Esophagus muscularis mucosa (tissue), 4 donors: Measurements from ENCODE around the gene RHBDD2. TPM values are rescaled to one million over a fixed set of nuclear protein-coding genes. Genes with fewer than 3 reads are reported as not detected.
A peak's percentile ranks its signal among the peaks of the same experiment; 100 is the strongest.

Source experiments
- DNase-seq: peaks from one replicate; pipeline ENCODE4 v3.0.0-alpha.2; 2017; ENCODE audit errors: extremely low spot score
- H3K27ac ChIP-seq, 4 donors: fragments of 200-600 bp; sonication (generic); replicated peaks in 1 of 4; 1 replicate in 3 of 4; 2 replicates in 1 of 4; pipeline ENCODE4 v1.5.1; 2016 to 2019; ENCODE audit warnings: mild to moderate bottlenecking in 1 of 4
- H3K27me3 ChIP-seq, 4 donors: fragments of 200-600 bp; sonication (generic); one replicate each; pipeline versions ENCODE4 v1.5.1 to v1.6.0; 2016 to 2019
- H3K36me3 ChIP-seq, 4 donors: fragments of 200-600 bp; sonication (generic); one replicate each; pipeline ENCODE4 v1.5.1; 2016 to 2019
- H3K4me1 ChIP-seq, 4 donors: fragments of 200-600 bp; sonication (generic); one replicate each; pipeline ENCODE4 v1.5.1; 2016 to 2019
- H3K4me3 ChIP-seq, 4 donors: fragments of 200-600 bp; sonication (generic); 1 replicate in 2 of 4; 2 replicates in 2 of 4; pipeline ENCODE4 v1.5.1; 2016 to 2019; ENCODE audit warnings: mild to moderate bottlenecking in 4 of 4, moderate library complexity in 1 of 4
- H3K9me3 ChIP-seq, 4 donors: fragments of 200-600 bp; sonication (generic); 1 replicate in 3 of 4; 2 replicates in 1 of 4; pipeline ENCODE4 v1.5.1; 2016 to 2019
- CTCF ChIP-seq, 3 experiments: fragments of 200-600 bp in 2 of 3; fragments of 450-650 bp in 1 of 3; sonication (generic) in 2 of 3; IDR thresholded peaks; one replicate each; pipeline ENCODE4 v1.5.1; 2017 to 2019; ENCODE audit warnings: antibody characterized with exemption in 3 of 3, mild to moderate bottlenecking in 2 of 3, moderate library complexity in 1 of 3
- EP300 ChIP-seq: sonication (generic); formaldehyde crosslinking; IDR thresholded peaks from one replicate; pipeline ENCODE4 v1.6.1; 2017; ENCODE audit warnings: antibody characterized with exemption
- POLR2A ChIP-seq: fragments of 450-650 bp; IDR thresholded peaks from one replicate; pipeline ENCODE4 v1.6.1; 2017; ENCODE audit warnings: antibody characterized with exemption, moderate library complexity, mild to moderate bottlenecking, low read depth
- POLR2AphosphoS5 ChIP-seq, 2 donors: sonication (generic); formaldehyde crosslinking; IDR thresholded peaks; one replicate each; pipeline ENCODE4 v1.6.1; 2017; ENCODE audit warnings: antibody characterized with exemption in 2 of 2
- WGBS: methylation state at CpG from one replicate; pipeline ENCODE4 v1.1.5; 2018; 5-methylcytosine and 5-hydroxymethylcytosine counted together
- intact Hi-C: fragments of 100-400 bp; cut with DNase I; formaldehyde crosslinking; loops from one replicate; pipeline ENCODE4 v1.15.1; 2023
- total RNA-seq, 4 donors: library from RNA; depleted of rRNA; stranded (reverse); fragments of >200 nt; gene quantifications; one replicate each; pipeline versions ENCODE4 v1.1.0 to v1.2.1, GENCODE V29; 2016

Gene RHBDD2
- total RNA-seq, 4 donors from 2014 or later, result 19.1 to 40.2 (median 32.6) TPM

GRCh38 chr7:75866489-75867389 is 12.1 kb upstream of the RHBDD2 start:
- Histone ChIP-seq H3K27me3 (peaks cover 0 to 9% (median 0%) of the 10 kb centered on the region in 4 donors), H3K9me3 (no peaks in the 10 kb centered on the region), H3K36me3 (no peaks in the 10 kb centered on the region), H3K27ac (no peak overlapping the region), H3K4me1 (peaks cover 6 to 10% (median 9%) of the 10 kb centered on the region in 4 donors), H3K4me3 (no peak overlapping the region)
- WGBS, result 40% methylated on average over 16 of the region's 19 CpGs
- intact Hi-C loops, result loop anchor here (2.0 kb wide), 1 partner anchor 154 kb away; no protein-coding TSS in a partner anchor
- DNase-seq, result no peak
- no peak for TF ChIP-seq POLR2A
- TF ChIP-seq EP300, result no peak
- peak; percentile 83 to 93 (median 90) for TF ChIP-seq CTCF (IDR thresholded peaks at IDR 0.05)
- TF ChIP-seq POLR2AphosphoS5 (IDR thresholded peaks at IDR 0.05), result peak in 1 of 2 donors; percentile 38

GRCh38 chr7:75867390-75867717 is 11.5 kb upstream of the RHBDD2 start:
- intact Hi-C loops, result loop anchor here (2.0 kb wide), 1 partner anchor 153 kb away; no protein-coding TSS in a partner anchor
- no peak overlapping the region for H3K4me3 ChIP-seq
- 82% methylated on average over 4 of the region's 4 CpGs for whole genome bisulfite sequencing
- no peak for DNase-seq
- no peak overlapping the region for H3K27ac ChIP-seq
- peaks cover 6 to 16% (median 13%) of the 10 kb centered on the region in 4 donors for H3K4me1 ChIP-seq
- TF ChIP-seq POLR2AphosphoS5 (IDR thresholded peaks at IDR 0.05) (no peak), POLR2A (no peak), EP300 (no peak), CTCF (IDR thresholded peaks at IDR 0.05) (no peak)
- H3K9me3 ChIP-seq, result no peaks in the 10 kb centered on the region
- peaks cover 0 to 9% (median 0%) of the 10 kb centered on the region in 4 donors for H3K27me3 ChIP-seq
- H3K36me3 ChIP-seq, result no peaks in the 10 kb centered on the region

- TF ChIP-seq POLR2AphosphoS5 (IDR thresholded peaks at IDR 0.05) (no peak), POLR2A (no peak), CTCF (IDR thresholded peaks at IDR 0.05) (no peak)
- peaks cover 0 to 9% (median 0%) of the 10 kb centered on the region in 4 donors for H3K27me3 ChIP-seq
- 98% methylated on average over 2 of the region's 2 CpGs for WGBS
- DNase-seq, result no peak
- H3K9me3 ChIP-seq, result no peaks in the 10 kb centered on the region
- no peak overlapping the region for H3K4me3 ChIP-seq
- H3K27ac ChIP-seq, result no peak overlapping the region
- no peaks in the 10 kb centered on the region for H3K36me3 ChIP-seq
- intact Hi-C loops, result no loop called here
- peaks cover 6 to 23% (median 17%) of the 10 kb centered on the region in 4 donors for H3K4me1 ChIP-seq
Measured at GRCh38 chr7:75868153-75868552, 10.7 kb upstream of the RHBDD2 start.

- H3K4me1 ChIP-seq, result peaks cover 6 to 23% (median 17%) of the 10 kb centered on the region in 4 donors
- no peaks in the 10 kb centered on the region for H3K36me3 ChIP-seq
- no peak overlapping the region for H3K4me3 ChIP-seq
- DNase-seq, result no peak
- TF ChIP-seq POLR2AphosphoS5 (IDR thresholded peaks at IDR 0.05) (no peak), POLR2A (no peak), EP300 (no peak), CTCF (IDR thresholded peaks at IDR 0.05) (no peak)
- H3K27ac ChIP-seq, result no peak overlapping the region
- H3K9me3 ChIP-seq, result no peaks in the 10 kb centered on the region
- H3K27me3 ChIP-seq, result peaks cover 0 to 9% (median 0%) of the 10 kb centered on the region in 4 donors
- intact Hi-C loops, result no loop called here
- 76% methylated on average over 7 of the region's 7 CpGs for WGBS
Measured at GRCh38 chr7:75869776-75870379, 9.0 kb upstream of the RHBDD2 start.
